Progenitor cell of endocrine pancreas (in vitro differentiated cells): ENCODE measurements around the gene ADAM10. TPM values are rescaled to one million over a fixed set of nuclear protein-coding genes. Genes with fewer than 3 reads are reported as not detected.

ENCODE experiments used
- DNase-seq: peaks from one replicate; pipeline ENCODE4 v3.0.0; 2021; ENCODE audit warnings: low spot score; ENCODE audit not compliant: unreplicated experiment
- H3K27ac Mint-ChIP-seq: 2 replicates; pipeline ENCODE4 v1.8.0; 2021; ENCODE audit warnings: mild to moderate bottlenecking, moderate library complexity, mixed read lengths
- H3K27me3 Mint-ChIP-seq: 2 replicates; pipeline ENCODE4 v1.8.0; 2021; ENCODE audit warnings: mixed read lengths
- H3K36me3 Mint-ChIP-seq: 2 replicates; pipeline ENCODE4 v1.8.0; 2022; ENCODE audit warnings: mixed read lengths; ENCODE audit not compliant: insufficient read depth
- H3K4me1 Mint-ChIP-seq: 2 replicates; pipeline ENCODE4 v1.8.0; 2021; ENCODE audit warnings: low read depth, mixed read lengths
- H3K4me3 Mint-ChIP-seq: 2 replicates; pipeline ENCODE4 v1.8.0; 2021; ENCODE audit warnings: low read depth, mild to moderate bottlenecking, moderate library complexity, mixed read lengths
- H3K9me3 Mint-ChIP-seq: 2 replicates; pipeline ENCODE4 v1.8.0; 2021; ENCODE audit warnings: low read depth, mixed read lengths
- total RNA-seq: library from RNA; stranded (reverse); gene quantifications from 2 replicates; pipeline ENCODE4 v1.2.1, GENCODE V29; 2021
- TF ChIP-seq, protein P1 (sequence below): fragments of 200-600 bp; sonication (generic); IDR thresholded peaks from one replicate; pipeline ENCODE4 v1.5.0; 2021; ENCODE audit warnings: antibody characterized with exemption, mild to moderate bottlenecking; ENCODE audit not compliant: unreplicated experiment

ADAM10 gene
- total RNA-seq, 1 donor from 2014 or later = 237 TPM

DNA sequence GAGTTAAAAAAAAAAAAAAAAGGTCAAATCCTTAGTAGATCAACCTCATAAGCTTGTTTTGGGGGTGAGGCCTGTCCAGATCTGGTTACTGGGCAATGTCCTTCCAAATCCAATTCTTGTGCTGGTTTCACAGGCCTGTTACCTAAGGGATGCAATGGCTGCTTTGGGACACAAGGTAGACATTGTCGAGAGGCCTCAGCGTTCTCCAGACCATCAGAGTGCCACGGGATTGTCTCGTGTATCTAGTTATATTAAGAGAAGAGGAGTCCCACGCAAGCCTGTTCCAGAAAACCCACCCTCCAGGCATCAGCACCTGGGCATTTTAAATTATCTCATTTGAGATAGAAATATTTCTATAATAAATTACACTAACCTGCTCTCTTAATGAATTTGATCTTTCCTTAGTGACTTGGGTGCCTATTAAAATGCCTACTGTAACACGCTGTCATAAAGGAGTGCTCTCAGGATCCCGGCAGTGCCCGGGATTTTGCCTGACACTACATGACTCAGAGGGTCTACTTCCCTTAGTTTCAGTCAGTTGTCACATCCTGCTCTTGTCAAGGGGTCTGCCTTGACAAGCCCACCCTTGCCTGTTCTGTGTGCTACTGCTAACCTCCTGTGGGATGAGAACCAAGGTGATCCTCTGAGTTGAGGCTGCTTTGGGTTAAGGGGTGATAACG, 201.7 kb downstream of the ADAM10 start:
- H3K9me3 Mint-ChIP-seq = no peaks in the 10 kb centered on the region
- H3K4me1 Mint-ChIP-seq = peaks cover 10% of the 10 kb centered on the region
- no peaks in the 10 kb centered on the region for H3K36me3 Mint-ChIP-seq
- TF ChIP-seq, protein P1, sequence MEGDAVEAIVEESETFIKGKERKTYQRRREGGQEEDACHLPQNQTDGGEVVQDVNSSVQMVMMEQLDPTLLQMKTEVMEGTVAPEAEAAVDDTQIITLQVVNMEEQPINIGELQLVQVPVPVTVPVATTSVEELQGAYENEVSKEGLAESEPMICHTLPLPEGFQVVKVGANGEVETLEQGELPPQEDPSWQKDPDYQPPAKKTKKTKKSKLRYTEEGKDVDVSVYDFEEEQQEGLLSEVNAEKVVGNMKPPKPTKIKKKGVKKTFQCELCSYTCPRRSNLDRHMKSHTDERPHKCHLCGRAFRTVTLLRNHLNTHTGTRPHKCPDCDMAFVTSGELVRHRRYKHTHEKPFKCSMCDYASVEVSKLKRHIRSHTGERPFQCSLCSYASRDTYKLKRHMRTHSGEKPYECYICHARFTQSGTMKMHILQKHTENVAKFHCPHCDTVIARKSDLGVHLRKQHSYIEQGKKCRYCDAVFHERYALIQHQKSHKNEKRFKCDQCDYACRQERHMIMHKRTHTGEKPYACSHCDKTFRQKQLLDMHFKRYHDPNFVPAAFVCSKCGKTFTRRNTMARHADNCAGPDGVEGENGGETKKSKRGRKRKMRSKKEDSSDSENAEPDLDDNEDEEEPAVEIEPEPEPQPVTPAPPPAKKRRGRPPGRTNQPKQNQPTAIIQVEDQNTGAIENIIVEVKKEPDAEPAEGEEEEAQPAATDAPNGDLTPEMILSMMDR = no peak
- no peak overlapping the region for H3K27ac Mint-ChIP-seq
- DNase-seq = no peak
- H3K4me3 Mint-ChIP-seq = no peak overlapping the region
- peaks cover 40% of the 10 kb centered on the region for H3K27me3 Mint-ChIP-seq

DNA sequence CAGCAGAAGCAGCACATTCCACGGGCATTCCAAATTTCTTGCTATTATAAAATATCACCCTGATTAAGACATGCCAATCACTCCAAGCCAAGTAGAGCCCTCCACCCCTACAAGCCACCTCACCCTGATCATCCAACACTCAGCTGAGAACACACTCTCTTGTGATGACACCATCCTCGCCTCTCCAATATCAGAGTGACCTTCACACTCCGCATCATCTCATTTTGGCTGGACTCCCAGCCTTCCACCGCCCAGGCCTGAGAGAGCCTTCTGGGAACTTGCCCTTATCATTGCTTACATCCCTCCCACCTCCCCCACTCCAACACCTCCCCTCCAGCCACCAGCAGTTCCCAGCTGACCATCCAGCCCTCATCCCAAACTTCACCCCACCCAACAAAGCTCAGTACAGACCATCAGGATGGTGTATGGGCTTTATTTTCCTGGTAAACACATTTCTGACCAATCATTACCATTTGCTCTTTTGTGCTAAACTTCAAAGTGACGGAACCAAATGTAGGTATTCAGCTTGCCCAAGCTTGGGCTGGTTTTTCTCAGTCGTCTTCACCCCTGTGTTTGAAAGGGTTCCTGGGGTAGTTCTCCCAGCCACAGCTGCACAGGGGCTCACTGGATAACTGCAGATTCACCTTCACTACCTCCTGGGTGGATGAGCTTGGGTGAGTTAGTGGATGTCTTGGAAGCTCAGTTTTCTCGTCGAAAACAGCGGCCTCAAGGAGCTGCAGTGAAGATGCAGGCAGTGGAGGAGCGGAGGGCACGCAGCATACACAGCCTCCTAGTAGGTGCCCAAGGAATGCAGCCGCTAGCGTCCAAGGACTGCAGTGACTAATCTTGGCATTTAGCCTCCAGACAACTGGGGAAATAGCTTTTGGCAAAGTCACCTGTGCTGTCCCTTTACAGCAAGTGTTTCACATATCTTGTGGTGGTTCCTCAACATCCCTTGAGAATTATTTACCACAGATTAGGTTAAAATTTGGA, 202.6 kb downstream of the ADAM10 start:
- H3K4me1 Mint-ChIP-seq = peaks cover 9% of the 10 kb centered on the region
- H3K4me3 Mint-ChIP-seq = no peak overlapping the region
- peaks cover 41% of the 10 kb centered on the region for H3K27me3 Mint-ChIP-seq
- no peak for DNase-seq
- TF ChIP-seq, protein P1 = no peak
- no peaks in the 10 kb centered on the region for H3K36me3 Mint-ChIP-seq
- peak overlapping the region; percentile 41 for H3K27ac Mint-ChIP-seq
- H3K9me3 Mint-ChIP-seq = no peaks in the 10 kb centered on the region

- TF ChIP-seq, protein P1 = no peak
- Mint-ChIP-seq H3K27me3 (peaks cover 39% of the 10 kb centered on the region), H3K4me3 (no peak overlapping the region), H3K9me3 (no peaks in the 10 kb centered on the region), H3K4me1 (peaks cover 12% of the 10 kb centered on the region), H3K36me3 (no peaks in the 10 kb centered on the region), H3K27ac (no peak overlapping the region)
- DNase-seq = no peak
Observed at GRCh38 chr15:58546066-58546591, 203.4 kb downstream of the ADAM10 start.

- no peak for DNase-seq
- Mint-ChIP-seq H3K4me3 (no peak overlapping the region), H3K27ac (no peak overlapping the region), H3K36me3 (no peaks in the 10 kb centered on the region), H3K4me1 (peaks cover 17% of the 10 kb centered on the region), H3K9me3 (no peaks in the 10 kb centered on the region), H3K27me3 (peaks cover 37% of the 10 kb centered on the region)
- TF ChIP-seq, protein P1 = no peak
Observed at GRCh38 chr15:58545307-58546065, 204.0 kb downstream of the ADAM10 start.
